Stimulated activated CD4-positive, alpha-beta T cell treated with anti-CD3 and anti-CD28 coated beads, Interleukin-2, amount 100 ng/mL, for 4 hours (primary cell): ENCODE measurements around the gene IRF6.
"Not testable (repeated sequence)": the region's sequence is repeated elsewhere in the genome, so short reads cannot be mapped to it uniquely, and the experiment has no call there.

ENCODE experiments used
- DNase-seq: peaks from one replicate; pipeline ENCODE4 v3.0.0-alpha.2; 2020; ENCODE audit warnings: low read depth

The IRF6 gene

DNA sequence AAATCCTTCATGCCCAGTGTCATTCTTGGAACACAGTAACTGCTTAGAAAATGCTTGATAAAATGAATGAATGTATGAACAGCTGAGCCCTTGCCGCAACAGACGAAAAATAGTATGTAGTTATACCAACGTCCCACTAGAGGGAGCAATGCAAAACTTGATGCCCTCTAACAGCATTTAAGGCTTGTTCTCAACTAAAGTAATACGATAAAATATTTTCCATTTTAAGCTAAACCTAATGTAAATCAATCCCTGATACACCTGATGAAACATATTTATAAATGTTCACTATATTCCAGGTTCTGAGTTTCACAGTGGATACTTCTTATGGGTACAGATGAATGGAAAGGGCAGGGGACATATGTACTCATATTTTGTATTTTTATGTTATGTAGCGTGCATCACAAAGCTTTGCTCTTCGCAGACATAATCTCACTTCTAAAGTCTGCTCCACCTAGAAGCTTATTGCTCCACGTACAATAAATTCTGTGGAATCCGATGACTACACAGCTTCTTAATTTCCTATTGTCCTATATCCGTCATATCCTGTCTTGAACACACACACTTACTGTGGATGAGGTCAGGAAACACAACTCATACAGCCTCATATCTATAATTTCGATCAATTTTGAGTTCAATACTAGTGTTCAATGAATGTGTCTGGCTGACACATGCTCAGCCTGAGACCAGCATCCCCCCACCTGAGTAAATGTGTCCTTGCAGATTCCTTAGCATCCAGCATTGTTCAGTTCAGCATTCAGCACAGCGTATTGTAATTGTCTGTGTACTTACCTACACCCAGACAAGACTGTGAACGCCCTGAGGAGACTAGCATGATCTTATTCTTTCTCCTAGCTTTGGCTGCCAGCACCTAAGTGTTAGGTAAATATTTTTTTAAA is 17.4 kb upstream of the IRF6 start:
- no peak for DNase-seq

DNA sequence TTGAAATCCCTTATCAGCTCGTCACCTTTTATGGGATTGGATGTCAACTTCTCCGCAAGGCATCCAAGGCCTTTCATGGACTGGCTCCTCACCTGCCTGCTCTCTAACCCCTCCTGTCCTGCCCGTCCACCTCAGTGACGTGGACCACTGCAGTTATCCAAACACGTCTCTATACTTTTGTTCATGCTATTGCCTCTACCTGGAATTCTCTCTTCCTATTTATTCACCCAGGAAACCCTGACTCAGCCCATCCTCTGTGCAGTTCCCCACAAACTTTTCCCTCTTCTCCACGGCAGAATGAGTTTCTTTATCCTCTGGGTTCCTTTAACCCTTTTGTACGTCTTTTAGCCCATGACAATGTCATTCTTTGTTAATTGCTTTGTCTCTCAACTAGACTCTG is 16.8 kb upstream of the IRF6 start:
- no peak for DNase-seq

DNA sequence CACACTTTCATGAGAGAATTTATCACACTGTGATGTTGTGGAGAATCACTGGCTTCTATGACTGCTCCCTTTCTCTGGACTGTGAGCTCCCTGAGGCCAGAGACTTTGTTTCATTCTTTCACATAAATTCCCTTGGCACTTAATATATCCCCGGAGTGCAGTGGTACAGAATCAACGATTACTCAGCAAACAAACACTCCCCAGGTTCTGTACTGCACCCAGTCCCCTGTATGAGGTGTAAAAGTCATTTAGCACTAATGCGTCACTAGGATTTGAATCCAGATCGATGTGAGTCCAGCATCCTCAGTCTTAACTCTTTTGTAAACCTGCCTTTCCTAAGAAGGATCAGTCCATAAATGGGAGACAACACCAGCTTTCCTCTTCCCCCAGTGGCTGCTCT is 15.0 kb upstream of the IRF6 start:
- no peak for DNase-seq

DNA sequence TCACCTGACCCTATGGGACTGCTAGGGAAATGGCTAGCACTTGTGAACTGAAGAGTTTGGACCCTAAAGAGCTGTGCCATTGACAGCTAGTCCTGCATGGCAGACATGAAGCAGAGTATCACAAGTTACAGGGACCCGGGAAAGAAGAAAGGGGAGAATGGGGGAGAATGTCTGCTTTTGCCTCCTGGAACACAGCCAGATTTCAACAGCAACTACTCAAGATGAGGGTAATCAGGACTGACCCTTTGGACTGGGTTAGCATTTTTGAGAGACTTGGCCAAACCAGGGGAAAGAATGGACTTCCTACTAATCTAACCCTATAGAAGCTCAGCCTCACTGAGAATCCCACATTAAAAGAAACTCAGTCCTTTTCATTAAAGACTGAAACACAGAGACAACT is 13.1 kb upstream of the IRF6 start:
- no peak for DNase-seq

DNA sequence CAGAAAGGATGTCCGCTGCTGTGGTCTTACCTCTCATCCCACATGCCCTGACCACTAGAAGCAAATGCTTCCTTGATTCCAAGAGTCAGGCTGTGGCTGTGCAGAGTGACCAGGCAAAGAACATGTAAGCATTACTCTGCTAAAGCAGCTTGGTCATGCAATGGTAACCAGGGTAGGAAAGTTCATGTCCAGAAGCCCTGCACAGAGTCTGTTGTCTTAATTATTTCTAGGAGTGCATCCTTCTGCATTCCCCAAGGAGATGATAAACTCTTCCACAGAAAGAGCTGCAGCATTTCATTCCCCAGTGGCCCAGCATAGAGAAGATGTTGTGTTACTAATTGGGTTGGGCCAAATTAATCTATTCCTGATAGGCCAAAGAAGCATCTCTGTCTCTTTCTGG is 11.7 kb upstream of the IRF6 start:
- no peak for DNase-seq

DNA sequence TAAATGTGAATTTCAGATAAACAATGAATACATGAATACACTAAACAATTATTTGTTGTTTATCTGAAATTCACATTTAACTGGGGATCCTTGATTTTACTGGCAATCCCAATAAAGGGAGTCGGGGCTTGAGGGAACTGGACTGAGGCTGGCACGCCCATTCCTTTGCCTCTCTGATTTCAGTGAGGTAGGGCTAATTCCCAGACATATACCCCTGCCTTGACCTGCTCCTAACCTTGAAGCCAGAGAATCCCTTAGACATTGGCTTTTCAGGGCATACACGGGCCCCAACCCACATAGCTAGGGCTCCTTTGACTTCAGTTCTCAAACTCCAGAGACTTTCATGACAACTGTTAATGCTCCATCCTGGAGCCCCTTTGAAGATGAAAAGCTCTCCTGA is 11.0 kb upstream of the IRF6 start:
- DNase-seq, result no peak

DNA sequence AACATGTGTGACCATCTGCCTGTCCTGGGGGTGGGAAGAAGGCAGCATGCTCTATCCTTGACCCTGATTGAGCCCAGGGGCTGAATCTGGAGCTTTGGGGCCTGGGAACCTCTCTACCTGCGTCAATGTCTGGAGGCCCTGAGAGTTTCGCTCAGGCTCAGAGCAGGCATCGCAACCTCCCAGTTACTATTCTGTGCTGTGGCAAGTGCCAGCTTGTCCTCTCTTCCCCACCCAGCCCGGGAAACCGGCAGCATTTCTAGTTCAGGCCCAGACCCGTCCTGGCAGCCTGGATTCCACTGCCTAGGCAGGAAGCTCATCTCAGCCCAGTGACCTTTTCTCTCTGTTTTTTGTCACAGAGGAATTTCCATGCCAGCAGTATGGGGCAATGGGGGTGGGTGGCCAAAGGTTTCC is 10.0 kb upstream of the IRF6 start:
- no peak for DNase-seq

DNA sequence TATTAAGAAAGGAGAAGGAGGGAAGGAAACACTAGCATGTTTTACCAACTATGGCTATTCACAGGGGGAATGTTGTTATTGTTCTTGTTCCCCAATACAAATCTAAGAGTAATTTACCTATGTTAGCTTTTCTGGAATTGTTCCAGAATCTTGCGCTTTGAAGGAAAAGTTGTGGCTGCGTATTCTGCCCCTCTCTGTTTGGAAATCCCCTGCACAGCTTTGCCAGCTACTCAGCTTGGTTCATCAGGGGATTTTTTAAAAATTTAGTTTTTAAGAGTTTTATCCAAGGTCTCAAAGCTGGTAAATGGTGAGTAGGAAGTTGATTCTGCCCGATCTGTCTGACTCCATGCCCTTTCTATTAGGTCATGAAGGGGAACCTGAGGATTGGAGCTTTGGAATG is 9.5 kb upstream of the IRF6 start:
- DNase-seq, result no peak

DNA sequence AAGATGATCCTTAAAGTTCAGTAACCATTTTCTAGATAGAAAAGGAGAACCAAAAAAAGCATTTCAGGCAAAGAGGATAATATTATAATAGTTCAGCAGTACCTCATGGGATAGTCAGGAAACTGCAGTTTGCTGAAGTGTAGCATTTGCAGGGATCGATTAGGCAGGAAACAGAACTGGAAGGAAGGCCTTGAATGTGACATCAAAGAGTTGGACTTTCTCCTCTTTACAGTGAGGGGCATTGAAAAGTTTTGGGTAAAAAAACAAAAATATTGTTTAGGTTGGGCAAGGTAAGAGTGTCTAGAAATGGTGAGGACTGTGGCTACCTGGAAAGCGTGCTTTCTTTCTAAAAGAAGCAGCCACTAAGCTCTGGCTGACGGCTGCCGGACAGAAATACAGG is 8.0 kb upstream of the IRF6 start:
- no peak for DNase-seq

DNA sequence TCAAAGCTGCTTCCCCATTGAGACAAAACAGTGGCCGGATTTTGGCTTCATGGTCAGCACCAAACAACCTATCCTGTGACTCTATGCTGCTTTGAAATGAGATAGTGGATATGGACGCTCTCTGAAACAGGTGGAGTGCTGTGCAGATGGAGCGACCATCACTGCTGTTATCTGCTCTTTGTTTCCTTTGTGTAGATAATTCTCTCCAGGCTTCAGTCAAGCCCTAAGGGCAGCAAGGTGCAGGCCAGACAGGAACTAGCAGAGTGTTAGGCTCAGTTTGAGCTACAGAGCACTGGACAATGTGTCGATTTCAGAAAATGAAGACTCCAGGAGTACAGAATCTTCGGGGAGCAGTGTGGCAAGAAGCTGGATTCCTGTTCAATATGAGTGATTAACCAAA is 4.8 kb upstream of the IRF6 start:
- DNase-seq, result no peak

DNA sequence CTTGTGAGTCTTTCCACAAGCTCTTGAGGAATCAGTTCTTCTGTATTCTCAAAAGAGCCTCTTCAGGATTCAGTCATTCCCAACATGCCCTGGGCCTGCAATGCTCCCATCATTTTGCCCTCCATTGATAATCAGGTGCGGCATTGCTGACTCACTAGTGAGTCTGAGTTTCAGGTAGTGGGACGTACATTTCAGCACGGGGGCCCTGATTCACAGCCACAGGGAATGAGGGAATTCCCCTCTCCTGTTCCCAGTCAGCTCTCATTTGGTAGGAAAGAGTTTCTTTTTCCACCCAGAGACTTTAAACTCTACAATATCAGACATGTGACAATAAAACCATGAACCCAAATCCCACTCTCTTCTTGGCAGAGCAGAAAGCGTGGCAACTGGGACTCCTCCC is 3.7 kb upstream of the IRF6 start:
- DNase-seq, result no peak

DNA sequence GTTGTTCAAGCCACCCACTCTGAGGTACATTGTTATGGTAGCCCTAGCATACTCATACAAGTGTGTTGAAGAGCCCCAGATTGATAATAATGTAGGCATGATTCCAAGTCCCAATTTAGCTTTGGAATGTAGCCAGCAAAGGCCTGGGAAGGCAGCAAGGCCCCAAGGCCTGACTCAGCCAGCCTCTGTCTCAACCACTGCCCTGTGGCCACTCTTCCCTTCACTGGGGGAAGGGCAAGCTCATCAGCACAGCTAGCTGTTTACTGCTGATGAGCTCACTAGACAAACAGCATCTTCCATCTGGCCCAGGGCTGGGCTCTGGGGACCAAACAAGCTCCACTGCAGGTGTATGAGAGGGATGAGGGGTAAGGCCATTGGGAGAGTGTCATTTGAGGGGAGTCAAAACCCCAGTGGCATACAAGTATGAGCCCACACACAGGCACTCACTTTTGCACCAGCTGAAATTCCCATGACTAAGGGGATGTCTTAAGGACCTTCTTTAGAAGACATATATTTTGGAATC is 2.2 kb upstream of the IRF6 start:
- DNase-seq, result no peak

DNA sequence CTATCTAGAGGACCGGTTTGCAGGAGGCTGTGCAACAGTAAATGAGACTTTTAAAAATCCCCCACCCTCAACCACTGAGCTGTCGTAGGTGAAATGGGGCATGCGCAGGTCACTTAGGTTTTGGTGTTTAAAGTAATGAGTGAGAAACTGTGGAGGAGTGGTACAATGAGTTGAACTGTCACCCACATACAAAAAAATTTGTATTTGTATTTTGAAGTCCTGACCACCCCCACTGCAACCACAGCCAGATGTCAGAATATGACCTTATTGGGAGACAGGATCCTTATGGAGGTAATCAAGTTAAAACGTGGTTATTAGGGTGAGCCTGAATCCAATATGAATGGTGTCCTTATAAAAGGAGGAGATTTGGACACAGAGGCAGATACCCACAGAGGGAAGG is 1.6 kb upstream of the IRF6 start:
- no peak for DNase-seq

DNA sequence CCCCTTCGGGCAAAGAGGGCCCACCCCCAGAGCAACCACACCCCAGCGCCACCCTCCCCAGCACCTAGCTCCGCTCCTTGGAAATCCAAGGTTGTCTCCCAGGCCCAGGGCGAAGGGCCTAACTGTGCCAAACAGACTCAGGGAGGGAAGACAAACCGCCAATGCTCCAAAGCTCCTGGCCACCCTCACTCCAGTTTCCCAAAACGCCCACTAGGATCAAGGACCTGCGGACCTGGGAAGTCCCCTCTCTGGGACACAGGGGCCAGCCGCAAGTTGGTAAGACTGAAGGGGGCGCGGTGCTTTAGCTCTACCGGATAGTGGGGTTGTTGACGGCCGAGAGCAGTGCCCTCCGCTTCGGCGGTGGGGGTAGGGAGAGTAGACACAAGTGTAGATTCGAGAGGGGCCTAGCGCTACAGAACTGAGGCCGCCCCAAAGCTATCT is 581 bp downstream of the IRF6 start:
- DNase-seq, result no peak

DNA sequence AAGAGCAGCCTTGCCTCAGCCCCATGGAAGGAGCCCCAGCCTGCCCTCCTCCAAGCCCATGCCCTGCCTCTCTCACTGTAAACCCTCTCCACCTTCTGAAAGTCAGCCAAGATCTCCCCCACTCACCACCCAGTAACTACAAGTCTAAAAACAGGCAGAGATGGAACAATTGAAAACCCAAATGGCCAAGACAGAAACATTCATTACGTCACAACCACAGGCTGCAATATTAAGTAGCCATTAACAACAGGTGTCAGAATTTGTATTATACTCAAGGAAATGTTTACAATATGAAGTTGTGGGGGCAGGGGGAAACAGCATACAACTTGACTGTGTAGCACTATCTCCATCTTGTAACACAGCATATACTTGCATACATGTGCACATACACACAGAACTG is 2.4 kb downstream of the IRF6 start:
- DNase-seq, result no peak

DNA sequence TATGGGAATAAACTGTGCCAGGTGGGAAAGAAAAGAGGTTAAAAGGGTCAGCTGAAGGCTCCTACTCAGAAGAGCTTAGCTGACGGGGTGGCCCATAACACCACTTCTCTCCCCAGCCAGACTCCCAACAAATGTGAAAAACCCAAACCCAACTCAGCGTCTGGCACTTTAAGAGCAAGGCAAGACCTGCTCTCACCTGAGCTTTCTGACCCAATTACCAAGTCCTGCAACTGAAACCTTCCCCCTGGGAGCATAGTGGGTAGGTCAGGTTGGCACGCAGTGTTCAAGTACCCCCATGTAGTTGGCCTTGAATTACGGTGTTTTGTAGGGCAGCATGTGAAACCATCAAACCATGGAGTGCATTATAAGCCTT is 3.2 kb downstream of the IRF6 start:
- DNase-seq, result no peak

DNA sequence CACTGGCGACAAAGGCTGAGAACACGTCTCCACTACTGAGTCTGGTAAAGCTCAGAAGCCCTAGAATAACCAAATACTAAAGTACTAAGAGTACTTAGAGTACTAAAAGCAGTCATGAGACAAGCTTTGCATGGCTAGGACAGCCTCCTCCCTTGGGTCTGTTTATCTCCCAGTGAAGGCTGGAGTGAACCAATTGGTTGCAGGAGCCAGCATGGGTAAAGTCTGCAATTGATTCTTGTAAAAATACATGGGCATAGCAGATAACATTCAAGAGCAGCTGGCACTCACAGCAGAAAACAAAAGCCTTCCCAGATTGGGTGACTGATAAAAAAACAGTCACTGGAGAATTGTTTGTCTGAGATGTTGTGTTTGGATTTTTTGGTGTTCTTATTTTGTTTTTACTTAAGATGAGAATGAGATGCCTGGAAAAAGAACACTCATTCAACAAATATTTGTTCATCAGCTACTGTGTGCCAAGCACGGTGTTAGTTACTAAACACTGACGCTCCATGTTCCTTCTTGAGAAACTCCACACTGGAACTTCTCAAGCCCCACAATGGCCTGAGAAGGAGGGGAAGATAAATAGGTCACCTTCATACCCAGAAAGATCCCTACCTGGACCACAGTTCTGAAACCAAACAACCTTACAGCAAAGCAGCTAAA is 3.7 kb downstream of the IRF6 start:
- DNase-seq, result no peak

DNA sequence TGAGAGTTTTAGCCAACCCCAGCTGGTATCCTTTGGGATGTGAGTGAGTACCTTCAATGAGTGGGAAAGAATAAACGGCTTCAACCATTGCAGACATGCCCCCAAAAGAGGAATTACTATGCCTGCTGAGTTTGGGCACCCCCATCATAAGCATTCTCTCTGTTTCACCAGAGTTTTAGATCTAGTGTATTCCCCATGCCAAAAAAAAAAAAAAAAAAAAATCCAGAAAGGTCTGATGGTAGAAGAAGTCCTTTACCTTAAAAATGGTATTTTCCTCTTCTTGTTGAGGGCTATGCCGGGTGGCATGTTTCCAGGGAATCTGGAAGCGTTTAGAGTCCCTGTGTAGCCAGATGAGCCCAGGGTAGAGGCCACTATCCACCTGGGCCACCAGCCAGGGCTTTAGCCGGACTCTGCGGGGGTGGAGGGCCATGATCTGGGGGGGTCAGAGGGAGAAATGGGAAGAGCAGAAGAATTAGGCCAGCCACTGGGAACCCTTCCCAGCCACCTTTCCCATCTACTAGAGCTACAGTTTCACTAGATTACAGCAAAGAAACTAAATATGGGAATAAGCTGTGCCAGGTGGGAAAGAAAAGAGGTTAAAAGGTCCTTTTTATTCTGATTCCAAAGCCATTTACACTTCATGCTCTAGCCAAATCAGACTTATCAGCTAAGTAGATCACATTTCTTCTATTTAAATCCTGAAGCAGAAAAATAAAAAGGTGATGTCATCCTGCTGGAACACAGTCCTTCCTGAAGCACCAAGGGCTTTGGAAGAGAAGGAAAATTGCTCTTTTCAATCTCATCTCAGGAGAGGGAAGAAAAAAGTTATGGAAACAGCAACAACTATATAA is 4.7 kb downstream of the IRF6 start:
- no peak for DNase-seq

DNA sequence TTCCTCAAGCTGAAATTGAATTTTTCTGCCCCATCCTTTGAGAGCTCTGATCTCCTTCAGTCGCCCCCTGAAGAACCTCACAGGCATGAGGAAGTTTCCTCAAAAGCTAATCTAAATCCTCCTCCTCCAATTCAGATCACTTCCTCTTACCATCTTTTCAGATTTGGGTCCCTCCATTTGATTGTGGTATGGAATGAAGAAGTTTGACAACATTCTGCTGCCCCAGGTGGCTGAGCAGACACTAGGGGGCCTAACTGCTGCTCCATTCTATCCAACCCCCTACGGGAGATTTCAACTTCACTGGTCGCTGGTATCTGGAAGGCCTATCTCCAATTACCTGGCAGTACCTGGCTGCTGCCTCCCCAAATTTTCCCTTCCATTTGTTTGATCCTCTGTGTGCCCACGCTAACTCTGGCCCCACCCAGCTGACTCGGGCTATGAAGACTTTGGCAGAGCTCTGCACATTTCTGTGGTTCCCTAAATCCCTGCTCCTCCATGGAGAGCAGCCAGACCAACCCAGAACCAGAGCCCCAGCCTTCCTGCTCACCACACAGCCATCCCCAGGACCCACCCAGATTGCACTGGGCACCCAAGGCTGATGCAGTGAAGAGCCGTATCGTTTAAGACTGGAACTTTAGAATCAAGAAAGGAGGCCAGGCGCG is 7.8 kb downstream of the IRF6 start:
- no peak for DNase-seq

DNA sequence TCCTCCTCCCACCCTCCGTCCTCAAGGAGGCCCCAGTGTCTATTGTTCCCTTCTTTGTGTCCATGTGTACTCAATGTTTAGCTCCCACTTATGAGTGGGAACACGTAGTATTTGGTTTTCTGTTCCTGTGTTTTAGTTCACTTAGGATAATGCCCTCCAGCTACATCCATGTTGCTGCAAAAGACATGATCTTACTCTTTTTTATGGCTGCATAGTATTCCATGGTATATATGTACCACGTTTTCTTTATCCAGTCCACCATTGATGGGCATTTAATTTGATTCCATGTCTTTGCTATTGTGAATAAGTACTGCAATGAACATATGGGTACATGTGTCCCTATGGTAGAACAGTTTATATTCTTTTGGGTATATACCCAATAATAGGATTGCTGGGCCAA is 12.2 kb downstream of the IRF6 start:
- DNase-seq, result not testable (repeated sequence)

DNA sequence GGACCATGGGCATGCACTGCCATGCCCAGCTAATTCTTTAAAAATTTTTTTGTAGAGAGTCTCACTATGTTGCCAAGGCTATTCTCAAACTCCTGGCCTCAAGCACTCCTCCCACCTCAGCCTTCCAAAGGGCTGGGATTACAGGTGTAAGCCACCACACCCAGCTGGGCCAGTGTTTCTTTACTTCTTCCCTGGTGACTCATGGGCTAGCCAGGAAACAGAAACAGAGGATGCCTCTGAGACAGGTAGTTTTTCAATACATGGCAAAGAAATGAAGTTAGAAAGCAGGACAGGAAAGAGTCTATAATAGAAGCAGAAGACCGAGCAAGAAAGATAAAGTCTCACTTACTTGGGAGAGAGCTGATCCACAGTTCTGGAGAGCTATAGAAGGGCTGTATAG is 14.0 kb downstream of the IRF6 start:
- DNase-seq, result no peak
